Transverse colon (tissue), 4 donors: ENCODE results near the gene MAP4K4. TPM values are rescaled to one million over a fixed set of nuclear protein-coding genes. Genes with fewer than 3 reads are reported as not detected.
A peak's percentile ranks its signal among the peaks of the same experiment; 100 is the strongest.

Experiments
- DNase-seq: peaks from one replicate; pipeline ENCODE4 v3.0.0-alpha.2; 2019
- H3K27ac ChIP-seq, 4 donors: fragments of 200-600 bp; sonication (generic); 2 replicates each; pipeline ENCODE4 v1.5.1; 2016 to 2018; ENCODE audit warnings: inconsistent platforms in 4 of 4
- H3K27me3 ChIP-seq: fragments of 200-600 bp; sonication (generic); 2 replicates; pipeline ENCODE4 v1.5.1; 2017; ENCODE audit warnings: inconsistent platforms
- H3K36me3 ChIP-seq, 4 donors: fragments of 200-600 bp; sonication (generic); 2 replicates each; pipeline ENCODE4 v1.5.1; 2017 to 2019; ENCODE audit warnings: inconsistent platforms in 4 of 4
- H3K4me1 ChIP-seq, 4 donors: fragments of 200-600 bp; sonication (generic); 2 replicates each; pipeline ENCODE4 v1.5.1; 2017 to 2020; ENCODE audit warnings: inconsistent platforms in 4 of 4
- H3K4me3 ChIP-seq, 4 donors: fragments of 200-600 bp; sonication (generic); 1 replicate in 1 of 4; 2 replicates in 3 of 4; pipeline versions ENCODE4 v1.5.1 to v1.6.1; 2017 to 2019; ENCODE audit warnings: inconsistent platforms in 4 of 4
- H3K9me3 ChIP-seq, 2 donors: fragments of 200-600 bp; sonication (generic); 2 replicates each; pipeline ENCODE4 v1.5.1; 2017 to 2019; ENCODE audit warnings: inconsistent platforms in 2 of 2
- CTCF ChIP-seq, 5 experiments: fragments of 200-600 bp in 3 of 5; fragments of 450-650 bp in 2 of 5; sonication (generic) in 3 of 5; IDR thresholded peaks; 1 replicate in 2 of 5; 2 replicates in 3 of 5; pipeline ENCODE4 v1.5.1; 2016 to 2017; ENCODE audit warnings: antibody characterized with exemption in 5 of 5, inconsistent platforms in 3 of 5, mild to moderate bottlenecking in 2 of 5, moderate library complexity in 1 of 5
- EP300 ChIP-seq: sonication (generic); formaldehyde crosslinking; IDR thresholded peaks from one replicate; pipeline ENCODE4 v1.6.1; 2017; ENCODE audit warnings: antibody characterized with exemption, low read depth
- POLR2A ChIP-seq: fragments of 450-650 bp; IDR thresholded peaks from one replicate; pipeline ENCODE4 v1.6.1; 2016; ENCODE audit warnings: antibody characterized with exemption, mild to moderate bottlenecking, moderate library complexity
- POLR2AphosphoS5 ChIP-seq, 3 donors: sonication (generic); formaldehyde crosslinking; IDR thresholded peaks; one replicate each; pipeline ENCODE4 v1.6.1; 2016; ENCODE audit warnings: antibody characterized with exemption in 3 of 3
- WGBS, 2 donors: methylation state at CpG; one replicate each; pipeline ENCODE4 v1.1.5; 2018; ENCODE audit warnings: low coverage in 1 of 2; 5-methylcytosine and 5-hydroxymethylcytosine counted together
- in situ Hi-C, 4 donors: fragments of 200-750 bp; cut with MboI; loops; one replicate each; pipeline versions ENCODE4 v1.15.0 to v1.15.1; 2017; ENCODE audit warnings: low sequenced_read_pairs in 3 of 4, low pct_ligation_motif_present in 1 of 4, low pct_unique_long_range_greater_than_20kb in 1 of 4
- intact Hi-C: fragments of 100-400 bp; cut with DNase I; formaldehyde crosslinking; loops from one replicate; pipeline ENCODE4 v1.15.1; 2023; ENCODE audit warnings: low total_unique reads
- total RNA-seq, 4 donors: library from RNA; depleted of rRNA; stranded (reverse); fragments of >200 nt; gene quantifications; one replicate each; pipeline ENCODE4 v1.1.0, GENCODE V29; 2016

MAP4K4 gene
- total RNA-seq, 4 donors from 2014 or later, result 20.3 to 42.3 (median 29.6) TPM

- Histone ChIP-seq H3K4me3 (no peak overlapping the region), H3K9me3 (no peaks in the 10 kb centered on the region), H3K36me3 (no peaks in the 10 kb centered on the region), H3K27ac (no peak overlapping the region), H3K27me3 (no peaks in the 10 kb centered on the region), H3K4me1 (peaks cover 0 to 25% (median 10%) of the 10 kb centered on the region in 4 donors)
- 40 to 58% methylated on average over 3 of the region's 3 CpGs for WGBS, 2 donors
- in situ Hi-C loops, result loop anchor here in 3 of 4 donors (10.0 to 25.0 kb wide), 2 partner anchors 120 to 133 kb away; no protein-coding TSS in a partner anchor
- no peak for DNase-seq
- TF ChIP-seq POLR2A, result no peak
- no peak for TF ChIP-seq CTCF (IDR thresholded peaks at IDR 0.05)
- intact Hi-C loops, result no loop called here
These were observed 5.5 kb upstream of the MAP4K4 start for GRCh38 chr2:101692041-101692440.

- intact Hi-C loops, result no loop called here
- H3K27me3 ChIP-seq, result no peaks in the 10 kb centered on the region
- H3K4me3 ChIP-seq, result no peak overlapping the region
- no peaks in the 10 kb centered on the region for H3K9me3 ChIP-seq
- DNase-seq, result no peak
- in situ Hi-C loops, result loop anchor here in 3 of 4 donors (10.0 to 25.0 kb wide), 2 partner anchors 120 to 132 kb away; no protein-coding TSS in a partner anchor
- H3K4me1 ChIP-seq, result peaks cover 0 to 25% (median 10%) of the 10 kb centered on the region in 4 donors
- TF ChIP-seq POLR2AphosphoS5 (IDR thresholded peaks at IDR 0.05), result no peak
- no peak for TF ChIP-seq POLR2A
- no peak for TF ChIP-seq CTCF (IDR thresholded peaks at IDR 0.05)
- TF ChIP-seq EP300, result no peak
- H3K36me3 ChIP-seq, result no peaks in the 10 kb centered on the region
- H3K27ac ChIP-seq, result no peak overlapping the region
- WGBS, 2 donors, result 89% methylated on average over 3 of the region's 3 CpGs; no CpG with 5 or more reads in 1 of the 2 donors
These were observed 4.7 kb upstream of the MAP4K4 start for GRCh38 chr2:101692766-101693165.

- H3K36me3 ChIP-seq, result no peaks in the 10 kb centered on the region
- H3K4me1 ChIP-seq, result peaks cover 0 to 31% (median 13%) of the 10 kb centered on the region in 4 donors
- DNase-seq, result no peak
- H3K27ac ChIP-seq, result no peak overlapping the region
- TF ChIP-seq POLR2A (no peak), EP300 (no peak), CTCF (IDR thresholded peaks at IDR 0.05) (no peak), POLR2AphosphoS5 (IDR thresholded peaks at IDR 0.05) (no peak)
- no peak overlapping the region for H3K4me3 ChIP-seq
- no peaks in the 10 kb centered on the region for H3K9me3 ChIP-seq
- in situ Hi-C loops, result loop anchor here in 3 of 4 donors (10.0 to 25.0 kb wide), 2 partner anchors 118 to 131 kb away; no protein-coding TSS in a partner anchor
- WGBS, 2 donors, result 95 to 100% methylated on average over 3 of the region's 3 CpGs
- intact Hi-C loops, result no loop called here
- no peaks in the 10 kb centered on the region for H3K27me3 ChIP-seq
These were observed 3.4 kb upstream of the MAP4K4 start for GRCh38 chr2:101693991-101694588.

GRCh38 chr2:101696272-101697123, 1.0 kb upstream of the MAP4K4 start:
- DNase-seq, result peak; percentile 33
- Histone ChIP-seq H3K27me3 (no peaks in the 10 kb centered on the region), H3K4me1 (peaks cover 6 to 34% (median 14%) of the 10 kb centered on the region in 4 donors), H3K4me3 (peak overlapping the region; percentile 43 to 80 (median 62)), H3K9me3 (no peaks in the 10 kb centered on the region), H3K27ac (peak overlapping the region; percentile 84 to 89 (median 86)), H3K36me3 (no peaks in the 10 kb centered on the region)
- in situ Hi-C loops, result loop anchor here in 3 of 4 donors (10.0 to 25.0 kb wide), 2 partner anchors 116 to 128 kb away; no protein-coding TSS in a partner anchor
- intact Hi-C loops, result loop anchor here (5.0 kb wide), 1 partner anchor 136 kb away; no protein-coding TSS in a partner anchor
- TF ChIP-seq POLR2A (no peak), EP300 (no peak), CTCF (IDR thresholded peaks at IDR 0.05) (no peak), POLR2AphosphoS5 (IDR thresholded peaks at IDR 0.05) (no peak)
- 13 to 24% methylated on average over 3 to 31 of the region's 31 CpGs for WGBS, 2 donors
